Stomach (tissue), 9 donors: Measurements from ENCODE around the gene CAMK1G. TPM values are rescaled to one million over a fixed set of nuclear protein-coding genes. Genes with fewer than 3 reads are reported as not detected.

ENCODE experiments used
- DNase-seq, 2 donors: peaks; one replicate each; pipeline versions ENCODE4 v3.0.0 to v3.0.0-alpha.2; 2013 to 2019
- H3K27ac ChIP-seq, 5 donors: fragments of 200-600 bp in 4 of 5; sonication (generic) in 4 of 5; one replicate each; pipeline ENCODE4 v1.5.1; 2013 to 2019; ENCODE audit warnings: mild to moderate bottlenecking in 1 of 5, moderate library complexity in 1 of 5
- H3K27me3 ChIP-seq, 3 donors: fragments of 200-600 bp; sonication (generic); one replicate each; pipeline ENCODE4 v1.5.1; 2017 to 2019; ENCODE audit warnings: mixed run types in 1 of 3
- H3K36me3 ChIP-seq, 4 donors: fragments of 200-600 bp; sonication (generic); 1 replicate in 3 of 4; 2 replicates in 1 of 4; pipeline ENCODE4 v1.5.1; 2016 to 2019
- H3K4me1 ChIP-seq, 4 donors: fragments of 200-600 bp; sonication (generic); one replicate each; pipeline ENCODE4 v1.5.1; 2016 to 2019
- H3K4me3 ChIP-seq, 4 donors: fragments of 200-600 bp; sonication (generic) in 3 of 4; one replicate each; pipeline ENCODE4 v1.5.1; 2016 to 2019; ENCODE audit warnings: mild to moderate bottlenecking in 1 of 4
- H3K9me3 ChIP-seq, 4 donors: fragments of 200-600 bp; sonication (generic); one replicate each; pipeline ENCODE4 v1.5.1; 2016 to 2019
- EP300 ChIP-seq: sonication (generic); formaldehyde crosslinking; IDR thresholded peaks from one replicate; pipeline ENCODE4 v1.6.1; 2017; ENCODE audit warnings: antibody characterized with exemption
- POLR2A ChIP-seq, 4 donors: fragments of 450-650 bp; IDR thresholded peaks; one replicate each; pipeline ENCODE4 v1.6.1; 2016; ENCODE audit warnings: antibody characterized with exemption in 4 of 4, control low read depth in 2 of 4, mild to moderate bottlenecking in 1 of 4, moderate library complexity in 1 of 4
- POLR2AphosphoS5 ChIP-seq, 3 donors: sonication (generic); formaldehyde crosslinking; IDR thresholded peaks; one replicate each; pipeline ENCODE4 v1.6.1; 2016; ENCODE audit warnings: antibody characterized with exemption in 3 of 3
- WGBS, 5 donors: extraction: QIAGEN DNeasy Blood & Tissue Kit in 3 of 5; methylation state at CpG; one replicate each; pipeline versions ENCODE4 v1.1.5 to v1.1.7; 2013 to 2018; 5-methylcytosine and 5-hydroxymethylcytosine counted together
- intact Hi-C: fragments of 100-400 bp; cut with DNase I; formaldehyde crosslinking; loops from one replicate; pipeline ENCODE4 v1.15.1; 2023; ENCODE audit warnings: low total_unique reads
- polyA plus RNA-seq, 3 donors: library from polyadenylated mRNA; stranded (reverse); fragments of 200-250 nt; gene quantifications; one replicate each; pipeline ENCODE4 v1.2.3, GENCODE V29; 2013
- total RNA-seq, 5 donors: library from RNA; depleted of rRNA; stranded (reverse); fragments of >200 nt; gene quantifications; one replicate each; pipeline versions ENCODE4 v1.1.0 to v1.2.3, GENCODE V29; 2014 to 2016
- TF ChIP-seq, protein P1 (sequence below), 7 experiments: fragments of 450-650 bp in 4 of 7; fragments of 200-600 bp in 3 of 7; sonication (generic) in 3 of 7; IDR thresholded peaks; one replicate each; pipeline ENCODE4 v1.5.1; 2016 to 2019; ENCODE audit warnings: antibody characterized with exemption in 7 of 7, control low read depth in 2 of 7, mild to moderate bottlenecking in 1 of 7
- donor health status: healthy with polysubstance abuse.
- donor health status: Bipolar disorder and iron deficiency.
- donor health status: healthy.

The CAMK1G gene
- total and polyA plus RNA-seq, 8 donors = 0.03 to 1.5 TPM; not detected in 6

DNA sequence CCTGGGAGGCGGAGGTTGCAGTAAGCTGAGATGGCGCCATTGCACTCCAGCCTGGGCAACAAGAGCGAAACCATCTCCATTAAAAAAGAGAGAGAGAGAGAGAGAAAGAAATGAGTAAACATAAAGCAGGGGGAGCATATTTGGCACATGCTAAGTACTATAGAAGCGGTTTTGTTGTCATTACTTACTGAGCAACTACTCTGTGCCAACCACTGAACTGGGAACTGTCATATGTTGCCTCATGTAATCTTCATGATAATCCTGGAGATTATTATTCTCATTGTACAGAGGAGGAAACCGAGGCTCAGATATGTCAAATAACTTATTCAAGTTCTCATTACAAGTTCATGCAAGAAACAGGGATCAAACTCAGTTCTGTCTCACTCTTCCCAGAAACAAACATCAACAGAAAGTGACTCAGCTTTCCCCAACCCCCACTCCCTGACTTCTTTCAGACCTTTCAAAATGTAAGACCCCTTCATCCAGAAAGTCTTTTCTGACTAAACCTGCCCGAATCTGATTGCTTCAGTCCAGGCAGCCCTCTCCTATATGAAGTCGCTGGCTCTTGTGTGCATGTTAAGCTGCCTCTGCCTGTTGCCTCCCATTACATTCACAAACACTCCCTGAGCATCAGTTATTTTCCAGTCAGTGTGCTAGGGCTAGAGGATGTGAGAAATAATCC is 45.2 kb downstream of the CAMK1G start:
- Histone ChIP-seq H3K36me3 (peaks cover 0 to 91% (median 28%) of the 10 kb centered on the region in 4 donors), H3K9me3 (no peaks in the 10 kb centered on the region), H3K4me3 (no peak overlapping the region), H3K4me1 (peaks cover 0 to 30% (median 13%) of the 10 kb centered on the region in 4 donors), H3K27ac (no peak overlapping the region), H3K27me3 (no peaks in the 10 kb centered on the region)
- no peak for TF ChIP-seq POLR2AphosphoS5 (IDR thresholded peaks at IDR 0.05)
- TF ChIP-seq, protein P1, sequence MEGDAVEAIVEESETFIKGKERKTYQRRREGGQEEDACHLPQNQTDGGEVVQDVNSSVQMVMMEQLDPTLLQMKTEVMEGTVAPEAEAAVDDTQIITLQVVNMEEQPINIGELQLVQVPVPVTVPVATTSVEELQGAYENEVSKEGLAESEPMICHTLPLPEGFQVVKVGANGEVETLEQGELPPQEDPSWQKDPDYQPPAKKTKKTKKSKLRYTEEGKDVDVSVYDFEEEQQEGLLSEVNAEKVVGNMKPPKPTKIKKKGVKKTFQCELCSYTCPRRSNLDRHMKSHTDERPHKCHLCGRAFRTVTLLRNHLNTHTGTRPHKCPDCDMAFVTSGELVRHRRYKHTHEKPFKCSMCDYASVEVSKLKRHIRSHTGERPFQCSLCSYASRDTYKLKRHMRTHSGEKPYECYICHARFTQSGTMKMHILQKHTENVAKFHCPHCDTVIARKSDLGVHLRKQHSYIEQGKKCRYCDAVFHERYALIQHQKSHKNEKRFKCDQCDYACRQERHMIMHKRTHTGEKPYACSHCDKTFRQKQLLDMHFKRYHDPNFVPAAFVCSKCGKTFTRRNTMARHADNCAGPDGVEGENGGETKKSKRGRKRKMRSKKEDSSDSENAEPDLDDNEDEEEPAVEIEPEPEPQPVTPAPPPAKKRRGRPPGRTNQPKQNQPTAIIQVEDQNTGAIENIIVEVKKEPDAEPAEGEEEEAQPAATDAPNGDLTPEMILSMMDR (IDR thresholded peaks at IDR 0.05) = no peak
- TF ChIP-seq EP300 = no peak
- TF ChIP-seq POLR2A (IDR thresholded peaks at IDR 0.05) = no peak
- intact Hi-C loops = loop anchor here (10.0 kb wide), 1 partner anchor 54 kb away; no protein-coding TSS in a partner anchor
- WGBS, 5 donors = 81 to 86% (median 83%) methylated on average over 7 of the region's 7 CpGs
- no peak for DNase-seq

DNA sequence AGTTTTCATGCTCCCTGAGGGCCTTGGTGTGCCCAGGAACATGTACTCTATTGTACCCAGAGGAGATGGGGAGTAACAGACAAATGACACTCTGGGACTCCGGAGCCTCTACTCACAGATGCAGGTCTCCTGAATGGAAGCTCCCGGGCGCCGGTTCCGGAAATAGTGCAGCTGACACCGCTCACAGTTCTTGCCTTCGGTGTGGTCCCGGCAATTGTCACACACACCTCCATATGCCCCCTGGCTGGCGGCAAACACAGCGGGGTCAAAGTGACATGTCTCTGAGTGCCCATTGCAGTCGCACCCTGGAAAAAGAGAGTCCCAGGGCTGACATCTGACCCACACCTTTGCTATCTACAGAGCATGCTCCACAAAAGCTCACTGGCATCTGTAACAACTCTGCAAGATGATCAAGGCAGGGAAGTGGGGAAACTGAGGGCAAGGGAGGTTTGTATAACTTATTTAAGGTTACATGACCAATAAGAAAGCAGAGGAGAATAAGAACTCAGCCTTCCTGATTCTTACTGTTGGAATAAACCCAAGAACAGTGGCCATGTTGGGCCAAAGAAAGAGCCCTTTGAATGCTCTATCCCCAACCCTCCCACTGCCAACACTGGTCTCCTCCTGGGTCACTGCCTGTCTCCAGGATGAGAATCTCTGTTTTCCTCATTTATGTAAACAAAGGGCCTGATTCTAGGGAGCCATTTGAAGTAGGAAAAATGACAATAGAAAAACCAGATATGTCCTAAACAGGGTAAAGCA is 46.3 kb downstream of the CAMK1G start:
- Histone ChIP-seq H3K27me3 (no peaks in the 10 kb centered on the region), H3K9me3 (no peaks in the 10 kb centered on the region), H3K27ac (no peak overlapping the region), H3K36me3 (peaks cover 0 to 89% (median 32%) of the 10 kb centered on the region in 4 donors), H3K4me1 (peaks cover 0 to 30% (median 13%) of the 10 kb centered on the region in 4 donors), H3K4me3 (no peak overlapping the region)
- intact Hi-C loops = loop anchor here (10.0 kb wide), 1 partner anchor 55 kb away; no protein-coding TSS in a partner anchor
- WGBS, 5 donors = 94 to 98% (median 96%) methylated on average over 11 of the region's 11 CpGs; no CpG with 5 or more reads in 1 of the 5 donors
- TF ChIP-seq EP300 = no peak
- TF ChIP-seq, protein P1 (IDR thresholded peaks at IDR 0.05) = no peak
- no peak for TF ChIP-seq POLR2A (IDR thresholded peaks at IDR 0.05)
- TF ChIP-seq POLR2AphosphoS5 (IDR thresholded peaks at IDR 0.05) = no peak
- DNase-seq = no peak

DNA sequence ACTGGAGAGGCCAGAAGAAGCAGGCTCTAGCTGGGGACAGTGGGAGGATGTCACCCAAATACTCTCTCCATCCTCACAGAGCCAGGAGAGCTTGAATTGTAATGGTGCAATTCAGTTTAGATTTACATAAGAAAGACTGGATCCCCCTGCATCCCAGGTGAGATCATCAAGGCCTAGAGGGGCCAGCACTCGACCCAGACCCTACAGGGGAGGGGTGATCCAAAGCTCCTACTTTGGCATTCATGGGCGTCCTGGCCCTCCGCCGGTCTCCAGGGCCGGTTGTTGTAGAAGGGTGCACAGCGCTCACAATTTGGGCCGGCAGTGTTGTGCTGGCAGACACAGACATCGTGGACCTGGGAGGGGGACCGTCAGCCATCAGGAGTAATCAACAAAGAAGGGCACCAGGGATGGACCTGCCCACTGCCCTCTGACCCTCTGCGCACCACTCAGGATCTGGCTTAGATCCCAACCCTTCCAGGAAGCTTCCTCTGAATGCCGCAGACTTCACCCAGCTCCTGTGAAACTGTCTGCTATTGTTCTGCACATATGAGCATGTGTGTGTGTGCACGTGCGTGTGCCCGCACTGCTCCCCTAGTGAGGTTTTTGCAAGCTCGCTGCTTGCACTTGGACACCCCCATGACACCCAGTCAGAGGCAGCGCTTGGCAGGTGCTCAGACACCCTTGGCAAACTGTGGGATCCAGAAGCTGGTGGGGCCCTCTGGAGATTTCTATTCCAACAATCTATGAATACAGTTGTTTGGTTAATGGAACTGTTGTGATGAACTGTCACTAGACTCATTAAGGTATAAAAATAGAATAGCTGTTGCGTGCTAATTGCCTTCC is 47.1 kb downstream of the CAMK1G start:
- Histone ChIP-seq H3K4me3 (no peak overlapping the region), H3K27ac (no peak overlapping the region), H3K4me1 (peaks cover 0 to 24% (median 13%) of the 10 kb centered on the region in 4 donors), H3K36me3 (peaks cover 0 to 81% (median 28%) of the 10 kb centered on the region in 4 donors), H3K9me3 (no peaks in the 10 kb centered on the region), H3K27me3 (no peaks in the 10 kb centered on the region)
- no peak for DNase-seq
- intact Hi-C loops = no loop called here
- no peak for TF ChIP-seq POLR2AphosphoS5 (IDR thresholded peaks at IDR 0.05)
- no peak for TF ChIP-seq POLR2A (IDR thresholded peaks at IDR 0.05)
- TF ChIP-seq, protein P1 (IDR thresholded peaks at IDR 0.05) = no peak
- TF ChIP-seq EP300 = no peak
- 73 to 74% (median 74%) methylated on average over 15 to 17 of the region's 17 CpGs for WGBS, 5 donors
